Panc1 (cell line): ENCODE measurements around the gene ZDHHC14. TPM values are rescaled to one million over a fixed set of nuclear protein-coding genes. Genes with fewer than 3 reads are reported as not detected.
"Not testable (repeated sequence)": the region's sequence is repeated elsewhere in the genome, so short reads cannot be mapped to it uniquely, and the experiment has no call there.

Experiments used
- ATAC-seq: fragments of 200-7000 bp; cut with Tn5 transposase; 2 replicates; pipeline ENCODE4 v1.9.1; 2020; ENCODE audit warnings: mild to moderate bottlenecking, moderate library complexity
- BruUV-seq: library from RNA; stranded (reverse); fragments of 400-500 nt; replicated peaks from 2 replicates; lab custom pipeline; 2021; lab: Mats Ljungman, UMichigan
- CTCF ChIA-PET: fragments of 300-600 bp; sonication (Branson Sonifier 250); formaldehyde crosslinking; loops from one replicate; lab custom pipeline; 2022; ENCODE audit warnings: antibody characterized with exemption; lab: Charles Lee
- POLR2A ChIA-PET: fragments of 300-600 bp; sonication (Branson Sonifier 250); formaldehyde crosslinking; loops from one replicate; lab custom pipeline; 2022; ENCODE audit warnings: antibody characterized with exemption; lab: Charles Lee
- DNase-seq: peaks from one replicate; pipeline ENCODE4 v3.0.0-alpha.2; 2010; ENCODE audit warnings: low read depth, low spot score
- H3K27ac ChIP-seq: 2 replicates; pipeline ENCODE4 v1.5.1; 2011; ENCODE audit warnings: mild to moderate bottlenecking, low read length, inconsistent platforms
- H3K27me3 ChIP-seq: fragments of 200-500 bp; sonication (Bioruptor generic); 2 replicates; pipeline ENCODE4 v1.6.0; 2014; ENCODE audit warnings: low read length, inconsistent platforms; ENCODE audit not compliant: control insufficient read depth, insufficient read depth
- H3K36me3 ChIP-seq: fragments of 200-500 bp; sonication (Bioruptor generic); 2 replicates; pipeline ENCODE4 v1.5.1; 2014; ENCODE audit warnings: inconsistent platforms, mild to moderate bottlenecking, low read length, moderate library complexity; ENCODE audit not compliant: control insufficient read depth, insufficient read depth
- H3K4me1 ChIP-seq: 2 replicates; pipeline ENCODE4 v1.5.1; 2011; ENCODE audit warnings: inconsistent platforms, mild to moderate bottlenecking, low read length, moderate library complexity; ENCODE audit not compliant: control insufficient read depth, insufficient read depth
- H3K4me3 ChIP-seq, 2 experiments: 2 replicates each; pipeline ENCODE4 v1.5.1; 2011 to 2012; ENCODE audit warnings: low read depth in 2 of 2, low read length in 2 of 2, mild to moderate bottlenecking in 2 of 2, inconsistent platforms in 1 of 2, moderate library complexity in 1 of 2
- H3K9me3 ChIP-seq: fragments of 200-500 bp; sonication (Bioruptor generic); 2 replicates; pipeline ENCODE4 v1.5.1; 2014; ENCODE audit warnings: low read depth, mild to moderate bottlenecking, inconsistent platforms, low read length, moderate library complexity; ENCODE audit not compliant: control insufficient read depth, insufficient read depth
- POLR2AphosphoS5 ChIP-seq: IDR thresholded peaks from 2 replicates; pipeline ENCODE4 v1.6.1; 2012; ENCODE audit warnings: mild to moderate bottlenecking, low read depth, low read length, moderate library complexity
- SIN3A ChIP-seq: IDR thresholded peaks from 2 replicates; pipeline ENCODE4 v1.6.1; 2012; ENCODE audit warnings: low read depth, mild to moderate bottlenecking, low read length, moderate library complexity, borderline replicate concordance; ENCODE audit not compliant: insufficient read depth
- TCF7L2 ChIP-seq: IDR thresholded peaks from 2 replicates; pipeline ENCODE4 v1.6.1; 2011; ENCODE audit warnings: mild to moderate bottlenecking, low read depth, low read length, inconsistent platforms
- in situ Hi-C: cut with HindIII; loops from 2 replicates; pipeline ENCODE4 v1.10.0; 2016; ENCODE audit warnings: low sequenced_read_pairs, low pct_unique_long_range_greater_than_20kb
- intact Hi-C: fragments of 100-400 bp; cut with micrococcal nuclease; formaldehyde crosslinking; loops from one replicate; pipeline ENCODE4 v1.10.0; 2022; ENCODE audit not compliant: unreplicated experiment
- total RNA-seq: library from RNA; stranded (reverse); gene quantifications from one replicate; pipeline ENCODE4 v1.2.1, GENCODE V29; 2021; ENCODE audit not compliant: unreplicated experiment
- TF ChIP-seq, protein P1 (sequence below): fragments of 450-650 bp; IDR thresholded peaks from 2 replicates; pipeline ENCODE4 v1.5.1; 2017; ENCODE audit warnings: mild to moderate bottlenecking
- TF ChIP-seq, protein P2 (sequence below), 2 experiments: IDR thresholded peaks; 2 replicates each; pipeline ENCODE4 v1.6.1; 2011 to 2012; ENCODE audit warnings: low read depth in 2 of 2, control low read depth in 1 of 2, low read length in 1 of 2, mild to moderate bottlenecking in 1 of 2, moderate library complexity in 1 of 2; ENCODE audit not compliant: insufficient read depth in 1 of 2

Gene ZDHHC14
- total RNA-seq, 1 experiment from 2014 or later = 19.9 TPM

DNA sequence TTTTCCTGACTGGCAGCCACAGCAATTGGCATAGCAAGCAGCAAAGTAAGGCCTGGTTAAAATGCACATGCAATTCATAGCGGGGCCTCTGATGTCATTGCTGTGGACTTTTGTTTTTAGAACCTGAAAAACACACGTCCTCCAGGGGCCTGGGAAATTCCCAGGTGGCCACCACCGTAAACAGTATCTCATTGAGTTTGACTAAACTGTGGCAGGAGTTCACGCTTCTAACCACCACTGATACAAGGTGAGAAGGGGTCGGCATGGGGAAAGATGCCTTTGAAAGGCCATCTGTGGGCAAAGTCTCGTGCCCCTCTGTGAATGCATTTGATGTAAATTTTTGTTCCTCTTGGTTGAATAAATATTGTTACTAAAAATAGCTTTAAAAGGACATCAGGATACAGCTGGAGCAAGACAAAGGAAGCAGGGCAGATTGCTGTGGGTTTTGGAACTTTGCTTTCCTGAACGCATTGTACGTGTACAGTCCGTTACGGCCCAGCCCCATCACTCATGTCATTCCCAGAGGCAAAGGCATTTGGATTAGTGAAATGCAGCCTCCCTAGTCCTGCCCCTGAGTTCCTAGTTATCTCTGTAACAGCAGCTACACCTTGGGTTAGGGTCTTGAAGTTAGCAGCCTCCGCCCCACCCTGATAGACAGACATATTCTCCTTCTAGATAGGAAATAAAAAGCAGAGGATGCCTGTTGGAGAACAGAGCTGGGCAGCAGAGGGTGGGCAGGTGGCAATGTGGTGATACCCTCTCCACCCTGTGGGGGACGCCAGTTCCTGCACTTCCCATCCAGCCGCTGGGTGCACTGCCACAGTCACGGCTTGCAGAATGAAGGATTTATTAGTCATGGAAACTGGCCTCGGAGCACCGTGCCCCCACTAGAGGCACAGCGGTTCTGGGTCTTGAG lies 80.3 kb downstream of the ZDHHC14 start:
- Histone ChIP-seq H3K36me3 (no peaks in the 10 kb centered on the region), H3K4me1 (peaks cover 10% of the 10 kb centered on the region), H3K4me3 (no peak overlapping the region), H3K27ac (no peak overlapping the region), H3K27me3 (no peaks in the 10 kb centered on the region), H3K9me3 (no peaks in the 10 kb centered on the region)
- intact Hi-C loops (no loop called here), in situ Hi-C loops (no loop called here)
- no TSS peak for BruUV-seq
- DNase-seq (no peak), ATAC-seq (peak; percentile 73)
- ChIA-PET CTCF (interaction anchor here (0.7 kb wide), 1 partner anchor 811 kb away, joined by 15 read pairs; no protein-coding TSS in a partner anchor), POLR2A (no interaction called here)
- TF ChIP-seq, protein P1, sequence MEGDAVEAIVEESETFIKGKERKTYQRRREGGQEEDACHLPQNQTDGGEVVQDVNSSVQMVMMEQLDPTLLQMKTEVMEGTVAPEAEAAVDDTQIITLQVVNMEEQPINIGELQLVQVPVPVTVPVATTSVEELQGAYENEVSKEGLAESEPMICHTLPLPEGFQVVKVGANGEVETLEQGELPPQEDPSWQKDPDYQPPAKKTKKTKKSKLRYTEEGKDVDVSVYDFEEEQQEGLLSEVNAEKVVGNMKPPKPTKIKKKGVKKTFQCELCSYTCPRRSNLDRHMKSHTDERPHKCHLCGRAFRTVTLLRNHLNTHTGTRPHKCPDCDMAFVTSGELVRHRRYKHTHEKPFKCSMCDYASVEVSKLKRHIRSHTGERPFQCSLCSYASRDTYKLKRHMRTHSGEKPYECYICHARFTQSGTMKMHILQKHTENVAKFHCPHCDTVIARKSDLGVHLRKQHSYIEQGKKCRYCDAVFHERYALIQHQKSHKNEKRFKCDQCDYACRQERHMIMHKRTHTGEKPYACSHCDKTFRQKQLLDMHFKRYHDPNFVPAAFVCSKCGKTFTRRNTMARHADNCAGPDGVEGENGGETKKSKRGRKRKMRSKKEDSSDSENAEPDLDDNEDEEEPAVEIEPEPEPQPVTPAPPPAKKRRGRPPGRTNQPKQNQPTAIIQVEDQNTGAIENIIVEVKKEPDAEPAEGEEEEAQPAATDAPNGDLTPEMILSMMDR = peak; percentile 67; the same call in 1 of the 2 replicates
- TF ChIP-seq TCF7L2 = no peak
- TF ChIP-seq POLR2AphosphoS5 = no peak
- no peak for TF ChIP-seq SIN3A

DNA sequence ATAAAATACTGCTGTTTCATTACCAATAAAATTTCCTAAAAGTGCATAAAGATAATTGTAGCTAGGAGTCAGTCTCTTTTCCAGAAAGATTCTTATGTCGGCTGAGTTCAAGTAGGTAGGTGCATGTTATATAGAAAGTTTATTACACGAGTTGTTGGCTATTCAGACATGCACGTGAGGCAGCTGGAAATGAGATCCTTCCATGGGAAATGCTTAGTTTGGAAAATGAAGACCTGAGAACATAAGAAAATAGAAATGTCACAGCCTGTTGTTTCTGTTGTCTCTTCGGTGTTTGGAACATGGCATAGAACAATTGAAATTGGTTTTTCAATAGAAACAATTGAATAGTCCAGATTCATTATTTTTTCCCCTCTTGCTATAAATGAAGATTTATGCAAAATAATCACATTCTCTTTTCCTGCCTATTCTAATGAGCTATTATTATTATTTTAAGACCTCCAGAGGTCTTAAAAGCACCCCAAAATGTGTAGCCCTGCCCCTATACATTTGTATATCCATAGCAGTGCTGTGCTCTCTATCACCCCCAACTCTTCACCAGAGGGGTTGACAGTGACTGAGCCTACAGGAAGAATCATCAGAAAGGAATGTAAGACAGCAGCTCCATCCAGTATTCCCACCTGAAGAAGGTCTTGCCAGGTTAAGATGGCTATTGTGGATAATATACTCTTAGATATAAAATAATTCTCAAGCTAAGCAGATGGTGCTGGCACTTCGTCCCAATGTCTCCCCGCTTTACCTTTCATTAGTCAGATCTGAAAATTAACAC lies 82.2 kb downstream of the ZDHHC14 start:
- in situ Hi-C loops (no loop called here), intact Hi-C loops (no loop called here)
- POLR2A ChIA-PET = no interaction called here
- TF ChIP-seq, protein P2, sequence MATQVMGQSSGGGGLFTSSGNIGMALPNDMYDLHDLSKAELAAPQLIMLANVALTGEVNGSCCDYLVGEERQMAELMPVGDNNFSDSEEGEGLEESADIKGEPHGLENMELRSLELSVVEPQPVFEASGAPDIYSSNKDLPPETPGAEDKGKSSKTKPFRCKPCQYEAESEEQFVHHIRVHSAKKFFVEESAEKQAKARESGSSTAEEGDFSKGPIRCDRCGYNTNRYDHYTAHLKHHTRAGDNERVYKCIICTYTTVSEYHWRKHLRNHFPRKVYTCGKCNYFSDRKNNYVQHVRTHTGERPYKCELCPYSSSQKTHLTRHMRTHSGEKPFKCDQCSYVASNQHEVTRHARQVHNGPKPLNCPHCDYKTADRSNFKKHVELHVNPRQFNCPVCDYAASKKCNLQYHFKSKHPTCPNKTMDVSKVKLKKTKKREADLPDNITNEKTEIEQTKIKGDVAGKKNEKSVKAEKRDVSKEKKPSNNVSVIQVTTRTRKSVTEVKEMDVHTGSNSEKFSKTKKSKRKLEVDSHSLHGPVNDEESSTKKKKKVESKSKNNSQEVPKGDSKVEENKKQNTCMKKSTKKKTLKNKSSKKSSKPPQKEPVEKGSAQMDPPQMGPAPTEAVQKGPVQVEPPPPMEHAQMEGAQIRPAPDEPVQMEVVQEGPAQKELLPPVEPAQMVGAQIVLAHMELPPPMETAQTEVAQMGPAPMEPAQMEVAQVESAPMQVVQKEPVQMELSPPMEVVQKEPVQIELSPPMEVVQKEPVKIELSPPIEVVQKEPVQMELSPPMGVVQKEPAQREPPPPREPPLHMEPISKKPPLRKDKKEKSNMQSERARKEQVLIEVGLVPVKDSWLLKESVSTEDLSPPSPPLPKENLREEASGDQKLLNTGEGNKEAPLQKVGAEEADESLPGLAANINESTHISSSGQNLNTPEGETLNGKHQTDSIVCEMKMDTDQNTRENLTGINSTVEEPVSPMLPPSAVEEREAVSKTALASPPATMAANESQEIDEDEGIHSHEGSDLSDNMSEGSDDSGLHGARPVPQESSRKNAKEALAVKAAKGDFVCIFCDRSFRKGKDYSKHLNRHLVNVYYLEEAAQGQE (IDR thresholded peaks at IDR 0.05; ENCODE audit: insufficient read depth in 1 of 2, low read depth in 2 of 2, low read length in 1 of 2) = no peak
- TF ChIP-seq SIN3A (no peak), TCF7L2 (no peak), POLR2AphosphoS5 (no peak)
- TF ChIP-seq, protein P1 = no peak
- H3K27ac ChIP-seq = no peak overlapping the region
- CTCF ChIA-PET = no interaction called here
- no TSS peak for BruUV-seq
- peaks cover 10% of the 10 kb centered on the region for H3K4me1 ChIP-seq
- no peaks in the 10 kb centered on the region for H3K27me3 ChIP-seq
- ATAC-seq = no peak
- H3K4me3 ChIP-seq = no peak overlapping the region
- H3K36me3 ChIP-seq = no peaks in the 10 kb centered on the region
- no peaks in the 10 kb centered on the region for H3K9me3 ChIP-seq
- no peak for DNase-seq

- intact Hi-C loops, BruUV-seq, ATAC-seq, H3K4me3 ChIP-seq, H3K27ac ChIP-seq, in situ Hi-C loops, CTCF ChIA-PET, H3K36me3 ChIP-seq, H3K27me3 ChIP-seq, POLR2A ChIA-PET, DNase-seq, H3K9me3 ChIP-seq: not testable (repeated sequence)
- peaks cover 10% of the 10 kb centered on the region for H3K4me1 ChIP-seq
These were observed 82.7 kb downstream of the ZDHHC14 start for GRCh38 chr6:157463743-157464135.
